B cell (primary cell): ENCODE results near the gene DEGS1. TPM values are rescaled to one million over a fixed set of nuclear protein-coding genes. Genes with fewer than 3 reads are reported as not detected.

Source experiments
- ATAC-seq: fragments of 200-7000 bp; cut with Tn5 transposase; one replicate; pipeline ENCODE4 v1.10.0; 2021; ENCODE audit warnings: low read depth, mild to moderate bottlenecking, moderate number of reproducible peaks, moderate library complexity
- CTCF ChIA-PET: fragments of 350-600 bp; sonication (Branson Sonifier 250); formaldehyde crosslinking; loops from one replicate; lab custom pipeline; 2021; ENCODE audit warnings: antibody characterized with exemption, inconsistent platforms; lab: Charles Lee
- POLR2A ChIA-PET: fragments of 350-600 bp; sonication (Branson Sonifier 250); formaldehyde crosslinking; loops from one replicate; lab custom pipeline; 2021; ENCODE audit warnings: antibody characterized with exemption; lab: Charles Lee
- DNase-seq: peaks from one replicate; pipeline ENCODE4 v3.0.0; 2013
- H2AFZ ChIP-seq: 2 replicates; pipeline ENCODE4 v1.6.1; 2012; ENCODE audit warnings: mild to moderate bottlenecking, low read depth, low read length; ENCODE audit not compliant: insufficient read depth, poor library complexity, severe bottlenecking
- H3K27ac ChIP-seq, 2 donors: 1 replicate in 1 of 2; 2 replicates in 1 of 2; pipeline ENCODE4 v1.5.1; 2012 to 2013; ENCODE audit warnings: low read length in 2 of 2, mild to moderate bottlenecking in 2 of 2, moderate library complexity in 1 of 2
- H3K27me3 ChIP-seq, 4 experiments: fragments of 200-600 bp in 1 of 4; sonication (generic) in 1 of 4; replicated peaks in 1 of 4; 1 replicate in 2 of 4; 2 replicates in 2 of 4; pipeline versions ENCODE4 v1.6.1 to v1.7.0; 2013 to 2016; ENCODE audit warnings: low read length in 3 of 4, mild to moderate bottlenecking in 2 of 4, mixed read lengths in 1 of 4, moderate library complexity in 1 of 4; ENCODE audit not compliant: insufficient read depth in 4 of 4, control insufficient read depth in 3 of 4; ENCODE audit errors: control extremely low read depth in 1 of 4
- H3K36me3 ChIP-seq, 2 experiments: replicated peaks in 1 of 2; 1 replicate in 1 of 2; 2 replicates in 1 of 2; pipeline versions ENCODE4 v1.6.1 to v1.7.1; 2013; ENCODE audit warnings: low read length in 1 of 2; ENCODE audit not compliant: insufficient read depth in 2 of 2, control insufficient read depth in 1 of 2; ENCODE audit errors: control extremely low read depth in 1 of 2, extremely low read depth in 1 of 2
- H3K4me1 ChIP-seq, 2 donors: fragments of 200-600 bp in 1 of 2; sonication (generic) in 1 of 2; 1 replicate in 1 of 2; 2 replicates in 1 of 2; pipeline versions ENCODE4 v1.5.1 to v1.6.1; 2013 to 2017; ENCODE audit warnings: low read length in 2 of 2; ENCODE audit not compliant: control insufficient read depth in 2 of 2, insufficient read depth in 2 of 2
- H3K4me2 ChIP-seq: replicated peaks from 2 replicates; pipeline ENCODE3; 2012; ENCODE audit warnings: mild to moderate bottlenecking, low read depth, low read length; ENCODE audit not compliant: poor library complexity, severe bottlenecking
- H3K4me3 ChIP-seq, 5 experiments: fragments of 200-600 bp in 1 of 5; sonication (generic) in 1 of 5; 1 replicate in 3 of 5; 2 replicates in 2 of 5; pipeline versions ENCODE4 v1.5.1 to v1.7.0; 2011 to 2016; ENCODE audit warnings: low read length in 4 of 5, mild to moderate bottlenecking in 4 of 5, low read depth in 2 of 5, control low read depth in 1 of 5, moderate library complexity in 1 of 5; ENCODE audit not compliant: insufficient read depth in 1 of 5; ENCODE audit errors: control extremely low read depth in 1 of 5, extremely low read depth in 1 of 5
- H3K79me2 ChIP-seq: fragments of 200-600 bp; sonication (generic); one replicate; pipeline ENCODE4 v1.6.0; 2016; ENCODE audit warnings: low read length; ENCODE audit not compliant: control insufficient read depth, insufficient read depth
- H3K9ac ChIP-seq: fragments of 200-600 bp; sonication (generic); 2 replicates; pipeline ENCODE4 v1.6.1; 2017; ENCODE audit warnings: mild to moderate bottlenecking, low read length, moderate library complexity
- H3K9me3 ChIP-seq, 3 donors: one replicate each; pipeline versions ENCODE4 v1.6.1 to v1.7.1; 2013; ENCODE audit warnings: low read length in 2 of 3; ENCODE audit not compliant: control insufficient read depth in 2 of 3, insufficient read depth in 1 of 3; ENCODE audit errors: control extremely low read depth in 1 of 3
- H4K20me1 ChIP-seq: 2 replicates; pipeline ENCODE4 v1.6.0; 2012; ENCODE audit warnings: mild to moderate bottlenecking, low read length; ENCODE audit not compliant: insufficient read depth, control insufficient read depth, poor library complexity, severe bottlenecking
- H3K27ac Mint-ChIP-seq: one replicate; pipeline ENCODE4 v1.8.0; 2021; ENCODE audit warnings: mixed read lengths
- H3K27me3 Mint-ChIP-seq: one replicate; pipeline ENCODE4 v1.8.0; 2021; ENCODE audit warnings: mixed read lengths
- H3K4me1 Mint-ChIP-seq: one replicate; pipeline ENCODE4 v1.8.0; 2021; ENCODE audit warnings: mixed read lengths
- H3K4me3 Mint-ChIP-seq: one replicate; pipeline ENCODE4 v1.8.0; 2021; ENCODE audit warnings: mixed read lengths
- H3K9me3 Mint-ChIP-seq: one replicate; pipeline ENCODE4 v1.8.0; 2022; ENCODE audit warnings: mixed read lengths; ENCODE audit not compliant: insufficient read depth
- EZH2 ChIP-seq: IDR thresholded peaks from 2 replicates; pipeline ENCODE4 v1.6.1; 2012; ENCODE audit warnings: borderline replicate concordance, low read depth, mild to moderate bottlenecking, moderate library complexity, low read length; ENCODE audit not compliant: insufficient read depth, poor library complexity, severe bottlenecking
- WGBS: methylation state at CpG from one replicate; pipeline ENCODE4 v1.1.5; 2013; ENCODE audit warnings: missing lambda C conversion rate; ENCODE audit not compliant: insufficient coverage; 5-methylcytosine and 5-hydroxymethylcytosine counted together
- intact Hi-C: fragments of 100-400 bp; cut with micrococcal nuclease; formaldehyde crosslinking; loops from one replicate; pipeline ENCODE4 v1.10.0; 2022
- polyA plus RNA-seq: library from polyadenylated mRNA; depleted of rRNA; stranded (reverse); fragments of >200 nt; gene quantifications from 2 replicates; pipeline ENCODE4 v1.2.3, GENCODE V29; 2012
- total RNA-seq, 2 donors: library from RNA; stranded (reverse); fragments of 120-200 nt in 1 of 2; gene quantifications; 1 replicate in 1 of 2; 2 replicates in 1 of 2; pipeline versions ENCODE4 v1.2.3 to v1.2.4, GENCODE V29; 2013 to 2022
- TF ChIP-seq, protein P1 (sequence below): fragments of 200-600 bp; IDR thresholded peaks from one replicate; pipeline ENCODE4 v1.8.0; 2022; ENCODE audit warnings: antibody characterized with exemption, mild to moderate bottlenecking

Gene DEGS1
- total and polyA plus RNA-seq, 2 donors (not counting 1 experiment from before 2014, with no cell fraction given), result 49.0 to 52.1 TPM

DNA sequence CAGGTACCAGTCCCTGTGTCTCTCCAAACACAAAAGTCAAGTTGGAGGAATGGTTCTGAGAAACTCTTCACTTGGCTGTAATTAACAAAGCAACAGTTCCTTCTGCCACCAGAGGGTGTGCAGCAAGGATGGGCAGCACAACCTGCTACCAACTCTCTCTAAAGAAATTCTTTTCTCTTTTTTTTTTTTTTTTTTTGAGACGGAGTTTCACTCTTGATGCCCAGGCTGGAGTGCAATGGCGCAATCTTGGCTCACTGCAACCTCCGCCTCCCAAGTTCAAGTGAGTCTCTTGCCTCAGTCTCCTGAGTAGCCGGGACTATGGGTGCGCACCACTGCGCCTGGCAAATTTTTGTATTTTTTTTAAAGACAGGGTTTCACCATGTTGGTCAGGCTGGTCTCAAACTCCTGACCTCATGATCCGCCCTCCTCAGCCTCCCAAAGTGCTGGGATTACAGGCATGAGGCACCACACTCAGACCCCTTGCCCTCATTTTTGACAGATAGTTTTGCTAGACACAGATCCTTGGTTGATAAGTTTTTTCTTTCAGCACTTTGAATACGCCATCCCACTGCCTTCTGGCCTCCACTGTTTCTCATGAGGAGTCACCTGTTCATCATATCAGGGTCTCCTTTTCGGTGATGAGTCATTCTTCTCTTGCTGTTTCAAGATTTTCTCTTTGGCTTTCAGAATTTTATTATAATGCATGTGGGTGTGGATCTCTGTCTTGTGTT, 12.1 kb upstream of the DEGS1 start:
- ATAC-seq (peak; percentile 42), DNase-seq (peak; percentile 70)
- Histone ChIP-seq H3K79me2 (no peaks in the 10 kb centered on the region), H3K9me3 (no peaks in the 10 kb centered on the region), H2AFZ (no peak overlapping the region), H3K36me3 (no peaks in the 10 kb centered on the region), H3K9ac (no peak overlapping the region), H3K4me1 (peaks cover 30% of the 10 kb centered on the region in 2 donors), H3K4me3 (no peak overlapping the region), H3K27ac (no peak overlapping the region), H4K20me1 (no peaks in the 10 kb centered on the region), H3K27me3 (no peaks in the 10 kb centered on the region), H3K4me2 (no peak overlapping the region)
- Mint-ChIP-seq H3K9me3 (no peaks in the 10 kb centered on the region), H3K4me3 (peak overlapping the region; percentile 48), H3K27me3 (peaks cover 3% of the 10 kb centered on the region), H3K4me1 (peaks cover 32% of the 10 kb centered on the region), H3K27ac (peak overlapping the region; percentile 32)
- 90% methylated on average over 8 of the region's 9 CpGs for WGBS
- CTCF ChIA-PET, result interaction anchor here (1.0 to 3.4 kb wide), 5 partner anchors 8 to 162 kb away, joined by 3 to 20 read pairs (median 4); partner anchors contain the start of gene DEGS1
- intact Hi-C loops, result loop anchor here (1.0 kb wide), 1 partner anchor 162 kb away; no protein-coding TSS in a partner anchor
- POLR2A ChIA-PET, result interaction anchor here (3.5 kb wide), 1 partner anchor 11 kb away, joined by 19 read pairs; the partner anchor contains the start of gene DEGS1
- TF ChIP-seq EZH2, result no peak
- TF ChIP-seq, protein P1, sequence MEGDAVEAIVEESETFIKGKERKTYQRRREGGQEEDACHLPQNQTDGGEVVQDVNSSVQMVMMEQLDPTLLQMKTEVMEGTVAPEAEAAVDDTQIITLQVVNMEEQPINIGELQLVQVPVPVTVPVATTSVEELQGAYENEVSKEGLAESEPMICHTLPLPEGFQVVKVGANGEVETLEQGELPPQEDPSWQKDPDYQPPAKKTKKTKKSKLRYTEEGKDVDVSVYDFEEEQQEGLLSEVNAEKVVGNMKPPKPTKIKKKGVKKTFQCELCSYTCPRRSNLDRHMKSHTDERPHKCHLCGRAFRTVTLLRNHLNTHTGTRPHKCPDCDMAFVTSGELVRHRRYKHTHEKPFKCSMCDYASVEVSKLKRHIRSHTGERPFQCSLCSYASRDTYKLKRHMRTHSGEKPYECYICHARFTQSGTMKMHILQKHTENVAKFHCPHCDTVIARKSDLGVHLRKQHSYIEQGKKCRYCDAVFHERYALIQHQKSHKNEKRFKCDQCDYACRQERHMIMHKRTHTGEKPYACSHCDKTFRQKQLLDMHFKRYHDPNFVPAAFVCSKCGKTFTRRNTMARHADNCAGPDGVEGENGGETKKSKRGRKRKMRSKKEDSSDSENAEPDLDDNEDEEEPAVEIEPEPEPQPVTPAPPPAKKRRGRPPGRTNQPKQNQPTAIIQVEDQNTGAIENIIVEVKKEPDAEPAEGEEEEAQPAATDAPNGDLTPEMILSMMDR, result peak; percentile 51

DNA sequence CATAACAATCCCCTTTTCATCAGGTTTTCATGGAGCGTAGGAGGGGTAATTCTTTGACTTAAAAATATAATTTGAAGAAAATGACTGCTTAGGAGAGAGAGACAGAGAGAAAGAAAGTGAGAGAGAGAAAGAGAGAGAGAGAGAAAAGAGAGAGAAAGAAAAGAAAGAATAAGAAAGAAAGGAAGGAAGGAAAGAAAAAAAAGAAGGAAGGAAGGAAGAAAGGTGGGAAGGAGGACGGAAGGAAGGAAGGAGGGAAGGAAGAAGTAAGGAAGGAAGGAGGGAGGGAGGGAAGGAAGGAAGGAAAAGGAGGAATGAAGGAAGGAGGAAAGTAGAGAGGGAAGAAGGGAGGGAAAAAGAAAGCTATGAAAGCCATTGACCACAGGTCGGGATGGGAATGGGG, 10.8 kb upstream of the DEGS1 start:
- no peak overlapping the region for H3K4me3 ChIP-seq
- H3K27me3 Mint-ChIP-seq, result peaks cover 3% of the 10 kb centered on the region
- ATAC-seq (no peak), DNase-seq (no peak)
- no peaks in the 10 kb centered on the region for H4K20me1 ChIP-seq
- H3K4me2 ChIP-seq, result no peak overlapping the region
- no peak overlapping the region for H3K4me3 Mint-ChIP-seq
- H3K27ac Mint-ChIP-seq, result no peak overlapping the region
- no peak overlapping the region for H3K9ac ChIP-seq
- H3K9me3 Mint-ChIP-seq, result no peaks in the 10 kb centered on the region
- no peaks in the 10 kb centered on the region for H3K27me3 ChIP-seq
- H3K4me1 Mint-ChIP-seq, result peaks cover 32% of the 10 kb centered on the region
- ChIA-PET CTCF (interaction anchor here (0.7 kb wide), 1 partner anchor 41 kb away, joined by 3 read pairs; no protein-coding TSS in a partner anchor), POLR2A (interaction anchor here (0.7 kb wide), 1 partner anchor 10 kb away, joined by 5 read pairs; no protein-coding TSS in a partner anchor)
- no peaks in the 10 kb centered on the region for H3K36me3 ChIP-seq
- no peaks in the 10 kb centered on the region for H3K79me2 ChIP-seq
- WGBS, result 85% methylated on average over 2 of the region's 3 CpGs
- no peak overlapping the region for H2AFZ ChIP-seq
- intact Hi-C loops, result no loop called here
- peaks cover 30% of the 10 kb centered on the region in 2 donors for H3K4me1 ChIP-seq
- no peak for TF ChIP-seq EZH2
- TF ChIP-seq, protein P1, result peak; percentile 10
- H3K27ac ChIP-seq, result no peak overlapping the region
- no peaks in the 10 kb centered on the region for H3K9me3 ChIP-seq
